Activated CD4-positive, alpha-beta T cell treated with anti-CD3 and anti-CD28 coated beads for 24 hours (primary cell): ENCODE measurements around the gene PTPRD.

ENCODE experiments used
- DNase-seq, 2 donors: peaks; one replicate each; pipeline ENCODE4 v3.0.0-alpha.2; 2020; ENCODE audit warnings: low read depth in 2 of 2

The PTPRD gene

DNA sequence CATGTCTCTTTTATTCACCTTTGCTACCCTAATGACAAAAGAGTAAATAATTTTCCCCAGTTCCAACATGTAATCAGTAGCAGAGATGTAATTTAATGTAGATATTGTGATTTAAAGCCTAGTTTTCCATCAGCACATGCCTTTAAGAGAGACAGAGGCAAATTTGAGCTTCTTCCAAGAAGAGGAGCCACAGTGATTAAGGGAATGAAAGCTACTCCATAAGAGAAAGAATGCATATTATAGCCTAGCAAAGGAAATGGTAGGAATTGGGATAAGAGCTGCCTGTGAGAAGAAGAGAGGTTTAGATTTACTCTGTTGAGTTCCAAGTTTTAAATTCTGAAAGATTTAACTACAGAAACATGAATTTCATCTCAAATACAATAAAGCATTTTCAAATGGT, 2222.2 kb downstream of the PTPRD start:
- no peak for DNase-seq

DNA sequence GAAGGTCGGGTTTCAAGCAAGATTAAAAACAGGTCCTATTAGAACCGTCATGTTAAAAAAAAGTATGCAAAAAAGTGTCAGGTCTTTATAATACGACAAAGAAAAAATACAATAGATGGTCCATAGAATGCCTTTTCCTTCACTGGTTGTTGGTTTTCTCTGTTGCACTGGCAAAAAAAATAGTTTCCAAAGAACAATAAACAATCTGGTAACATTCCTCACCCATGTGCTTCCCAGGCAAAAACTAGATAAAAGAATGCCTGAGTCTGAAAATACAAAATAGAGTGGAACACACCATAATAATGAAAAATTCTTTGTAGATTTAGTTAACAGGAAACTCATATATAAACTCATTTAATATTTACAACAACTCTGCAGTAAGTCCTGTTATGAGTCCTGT, 2223.3 kb downstream of the PTPRD start:
- DNase-seq: no peak

DNA sequence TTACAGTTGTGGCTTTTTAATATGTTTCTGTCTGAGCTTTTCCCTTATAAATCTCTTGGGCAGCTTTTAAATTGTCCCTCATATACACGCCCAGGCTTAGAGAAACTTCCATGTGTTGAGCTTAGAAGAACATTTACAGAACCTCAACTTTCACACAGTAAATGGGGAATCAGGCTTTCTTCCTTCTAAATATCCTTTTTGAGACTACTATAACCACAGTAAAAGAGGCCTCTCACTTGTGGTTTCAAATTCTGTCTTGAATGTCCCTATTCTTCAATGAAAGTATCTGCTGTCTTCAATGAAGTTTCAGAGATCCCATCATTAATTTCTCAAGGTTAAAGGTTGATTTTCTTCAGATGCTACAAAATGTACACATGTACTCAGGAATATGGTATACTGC, 2224.7 kb downstream of the PTPRD start:
- DNase-seq: no peak

DNA sequence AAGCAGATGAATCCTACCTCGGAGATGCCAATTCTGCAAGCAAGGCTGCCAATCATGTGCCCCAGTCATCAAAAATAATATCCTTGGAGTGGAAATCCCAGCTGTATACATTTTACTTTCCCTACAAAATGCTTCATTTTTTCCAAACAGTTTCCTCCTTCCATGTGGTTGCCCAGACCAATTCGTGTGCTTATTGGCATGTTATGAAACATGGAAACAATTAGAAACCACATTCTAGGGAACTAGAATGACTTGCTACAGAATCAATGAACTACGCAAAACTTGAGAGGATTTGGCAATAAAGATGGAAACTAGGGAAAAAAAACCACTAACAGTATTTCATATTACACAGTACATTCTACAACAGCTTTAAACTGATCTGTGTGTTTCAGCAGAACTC, 2228.7 kb downstream of the PTPRD start:
- no peak for DNase-seq

DNA sequence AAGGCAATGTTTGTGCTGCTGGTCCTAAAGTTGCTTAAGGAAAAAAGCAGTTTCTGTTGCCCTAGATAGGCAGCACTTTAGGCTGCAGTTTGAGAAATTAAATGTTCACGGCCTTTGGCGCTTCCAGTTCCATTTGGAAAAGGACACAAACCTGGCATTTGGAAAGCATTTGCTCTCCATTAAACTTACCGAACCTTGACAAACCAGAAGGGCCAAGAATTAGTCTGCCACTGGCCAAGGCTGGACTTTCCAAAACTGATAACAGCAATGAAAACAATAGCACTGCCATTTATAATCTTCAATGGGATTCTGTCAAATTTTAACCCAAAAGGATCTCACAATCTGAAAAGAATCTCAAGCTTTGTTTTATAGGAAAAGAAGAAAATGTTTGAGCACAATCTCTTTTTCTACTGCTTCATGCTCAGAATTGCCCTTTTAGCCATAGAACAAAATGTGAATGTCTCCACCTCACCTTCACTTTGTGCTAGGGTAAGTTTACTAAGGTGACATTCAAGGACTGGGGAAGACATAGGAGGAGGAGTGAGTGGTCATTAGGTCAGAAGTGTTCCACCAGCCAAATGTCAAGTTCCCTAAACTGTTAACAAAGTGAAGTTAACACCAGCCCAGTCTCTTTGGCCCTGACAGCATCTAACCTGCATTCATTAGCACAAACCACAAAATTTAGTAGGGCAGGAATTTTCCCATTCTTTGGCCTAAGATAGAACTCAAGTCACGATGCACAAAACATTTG, 2229.8 kb downstream of the PTPRD start:
- no peak for DNase-seq

DNA sequence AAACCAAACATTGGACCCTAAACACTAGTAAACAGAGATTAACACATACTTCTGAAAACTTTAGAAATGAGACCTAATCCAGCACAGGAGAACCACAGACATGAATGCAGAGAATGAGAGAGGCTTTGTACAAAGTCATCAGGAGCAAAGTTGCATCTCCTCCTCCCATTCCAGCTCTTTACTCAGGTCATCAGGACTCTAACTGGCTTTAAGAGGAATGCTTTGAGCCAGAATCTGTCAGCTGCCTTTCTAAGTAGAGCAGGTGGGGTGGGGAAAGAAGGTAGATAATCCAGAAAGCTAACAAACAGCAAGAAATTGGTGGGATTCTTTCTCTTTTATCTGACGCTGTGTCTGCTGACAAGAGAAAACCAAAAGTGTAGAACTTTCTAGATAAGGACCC, 2230.5 kb downstream of the PTPRD start:
- no peak for DNase-seq

DNA sequence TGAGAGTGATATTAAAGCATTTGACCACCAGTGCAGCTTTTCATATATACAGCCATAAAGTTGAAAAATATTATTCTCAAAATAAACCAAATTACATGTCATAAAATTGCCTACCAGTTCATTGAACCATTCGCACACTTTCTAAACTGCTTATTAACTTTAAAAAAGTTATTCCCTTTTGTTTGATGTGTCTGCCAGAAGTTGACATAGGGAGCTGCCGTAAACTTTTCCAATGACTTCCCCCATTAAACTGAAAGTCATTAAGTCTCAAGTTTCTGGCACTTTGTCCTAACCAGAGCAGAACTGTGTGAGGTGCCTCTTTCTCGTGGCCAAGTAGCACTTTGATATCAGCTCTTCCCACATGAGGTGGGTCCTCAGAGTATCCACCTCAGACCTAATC, 2231.2 kb downstream of the PTPRD start:
- no peak for DNase-seq

DNA sequence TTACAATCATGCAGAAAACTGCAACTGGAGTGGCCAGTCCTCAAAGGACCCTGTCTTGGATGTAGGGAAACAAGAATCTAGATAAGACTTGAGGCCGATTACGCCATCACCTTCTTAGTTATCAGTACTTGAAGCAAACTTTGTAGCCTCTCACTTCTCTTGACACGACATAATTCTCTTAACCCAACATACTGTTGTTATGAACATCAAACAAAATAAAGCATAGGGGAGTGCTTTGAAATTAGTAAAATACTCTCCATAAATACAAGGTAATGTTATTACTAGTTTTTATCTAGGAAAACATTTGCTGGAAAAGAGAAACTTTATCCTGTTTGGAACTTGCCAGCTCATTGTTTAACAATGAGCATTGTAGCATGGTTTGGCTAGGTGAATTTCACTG, 2238.3 kb downstream of the PTPRD start:
- no peak for DNase-seq

DNA sequence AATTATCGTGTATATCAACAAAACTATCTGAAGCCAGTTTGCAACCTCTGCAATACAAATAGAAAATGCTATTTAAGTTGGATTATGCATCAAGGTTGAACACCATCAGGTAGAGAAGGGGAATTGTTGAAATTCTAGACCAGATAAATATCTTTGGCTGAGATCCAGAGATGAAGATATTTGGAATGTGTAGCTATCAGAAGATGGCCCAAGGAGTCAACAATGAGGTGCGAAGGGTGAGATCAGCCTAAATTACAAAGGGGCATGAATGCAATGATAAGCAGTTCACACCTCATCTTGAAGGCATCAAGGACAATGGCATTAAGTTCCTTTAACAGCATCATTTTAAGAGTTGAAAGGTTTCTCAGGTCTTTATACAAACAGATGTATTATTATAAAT, 2241.1 kb downstream of the PTPRD start:
- DNase-seq: no peak

DNA sequence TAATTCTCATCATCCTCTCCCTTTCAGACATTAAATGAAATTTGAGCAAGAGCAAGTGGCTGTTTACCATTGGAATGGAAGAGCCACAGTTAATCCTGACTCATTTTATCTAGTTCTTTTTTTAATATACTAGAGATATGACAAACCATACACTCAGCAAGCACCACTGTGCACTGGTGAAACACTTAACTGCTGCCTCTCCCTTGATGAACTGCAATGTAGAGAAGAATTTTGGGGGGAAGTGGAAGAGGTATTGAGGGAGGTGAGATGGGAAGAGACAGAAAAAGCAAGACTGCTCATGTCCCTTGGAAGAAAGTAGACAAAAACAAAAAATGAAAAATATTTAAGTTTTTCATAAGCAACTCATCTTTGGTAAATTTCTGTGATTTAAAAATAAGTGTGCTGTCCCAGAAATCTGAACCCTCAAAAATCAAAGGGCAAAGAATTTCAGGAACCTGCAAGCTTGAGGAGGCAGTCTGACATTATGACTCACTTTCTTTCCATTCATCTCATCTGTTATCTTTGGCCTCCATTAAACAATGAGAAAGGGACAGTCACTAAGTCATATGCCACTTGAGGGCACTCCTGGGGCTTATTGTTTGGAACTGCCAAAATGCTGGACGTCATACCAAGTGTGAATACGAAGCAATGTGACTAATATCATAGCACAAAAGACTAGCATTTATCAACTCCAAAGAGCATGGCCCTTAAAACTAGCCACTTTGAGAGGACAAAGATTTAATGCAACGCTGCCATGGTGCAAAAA, 2246.5 kb downstream of the PTPRD start:
- no peak for DNase-seq

DNA sequence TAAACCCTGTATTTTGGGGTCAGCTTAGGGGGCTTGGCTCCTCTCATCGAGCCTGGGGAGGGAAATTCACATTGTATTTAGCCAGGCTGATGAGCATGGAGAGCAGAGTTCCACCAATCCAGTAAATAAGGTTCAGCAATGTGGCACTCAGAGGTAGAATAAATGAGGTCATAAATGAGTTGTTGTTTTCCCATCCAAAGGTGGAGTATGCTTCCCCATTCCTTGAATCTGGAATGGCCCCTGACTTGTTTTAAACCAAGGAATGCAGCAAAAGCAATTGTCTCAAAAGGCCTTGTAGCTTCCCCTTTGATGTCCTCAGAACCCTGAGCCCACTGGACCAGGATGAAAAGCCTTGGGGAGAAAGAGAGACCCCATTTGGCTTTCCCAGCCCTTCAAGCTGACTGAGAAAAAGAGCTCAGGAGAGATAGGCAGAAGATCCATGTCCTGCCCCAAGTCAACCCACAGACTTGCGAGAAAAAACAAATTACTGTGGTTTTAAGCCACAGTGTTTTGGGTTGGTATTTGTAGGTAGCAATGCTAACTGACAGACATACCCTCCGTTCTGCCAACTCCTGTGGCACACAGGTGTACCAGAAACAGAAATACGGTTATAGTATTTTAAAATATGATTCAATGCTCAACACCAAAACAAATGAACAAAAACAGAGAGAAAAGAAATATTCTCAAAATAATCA, 2247.2 kb downstream of the PTPRD start:
- DNase-seq: no peak

DNA sequence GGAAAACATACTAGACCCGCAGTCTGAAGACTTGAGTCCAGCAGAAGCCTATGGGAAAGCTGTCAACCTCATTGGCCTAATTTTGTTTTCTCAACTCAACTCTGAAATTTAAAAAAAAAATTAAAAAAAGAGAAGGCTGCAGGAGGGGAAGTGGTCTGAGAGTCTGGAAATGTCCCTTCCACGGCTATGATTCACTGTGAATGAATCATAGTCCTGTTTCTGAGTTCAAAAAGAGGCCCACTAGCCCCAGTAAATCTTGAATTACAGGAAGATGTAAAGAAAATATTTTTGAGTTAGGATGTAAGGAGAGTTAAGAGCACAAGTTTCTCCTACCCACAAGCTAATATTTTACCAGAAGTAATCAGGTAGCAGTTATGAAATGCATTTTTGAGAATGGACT, 2247.8 kb downstream of the PTPRD start:
- DNase-seq: no peak

DNA sequence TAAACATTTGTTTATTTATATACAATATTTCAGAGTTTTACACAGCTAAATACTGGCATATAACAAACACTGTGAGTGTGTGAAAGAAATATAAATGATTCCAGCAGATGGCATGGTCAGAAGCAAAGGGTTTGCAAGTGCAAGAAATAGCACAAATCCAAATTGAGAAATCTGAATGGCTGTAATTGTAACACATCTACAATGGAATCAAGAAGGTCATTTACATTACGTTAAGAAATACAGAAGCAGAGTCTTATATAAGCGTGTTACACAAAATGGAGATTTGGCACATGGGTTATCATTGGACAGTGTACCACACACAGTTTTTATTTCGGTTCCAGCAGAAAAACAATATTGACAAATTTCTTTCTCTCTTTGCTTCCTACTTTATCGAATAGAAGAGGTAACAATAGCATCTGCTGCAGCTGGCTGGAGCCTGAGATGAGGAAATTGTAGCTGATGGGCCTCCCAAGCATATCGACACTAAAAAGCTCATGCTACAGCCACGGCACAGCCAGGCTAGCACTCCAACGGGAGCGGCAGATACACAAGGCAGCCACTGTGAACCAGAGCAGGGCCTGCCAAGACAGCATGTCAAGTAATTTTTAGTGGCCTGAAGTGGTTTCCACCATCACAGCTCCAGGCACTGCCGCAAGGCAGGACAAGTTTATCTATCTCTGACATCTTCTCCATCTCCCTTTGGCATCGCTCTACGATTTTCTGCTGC, 2248.6 kb downstream of the PTPRD start:
- no peak for DNase-seq

DNA sequence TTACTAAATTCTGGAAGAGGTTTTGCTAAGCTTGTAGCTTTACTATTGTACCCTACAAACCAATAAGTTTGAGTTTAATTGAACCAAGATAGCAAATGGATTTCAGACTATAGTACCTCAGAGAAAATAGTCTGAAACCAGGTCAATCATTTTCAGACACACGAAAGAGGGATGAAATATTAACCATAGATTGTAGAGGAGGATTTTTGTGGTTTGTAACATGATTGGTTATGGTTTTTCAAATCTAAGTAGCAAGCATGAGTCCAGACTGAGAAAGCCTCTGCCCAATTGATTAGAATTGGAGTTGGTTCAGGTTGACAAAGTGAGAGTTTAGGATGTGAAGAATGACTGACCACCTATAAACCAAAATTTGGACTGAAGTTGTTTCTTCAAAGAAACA, 2250.6 kb downstream of the PTPRD start:
- DNase-seq: no peak

DNA sequence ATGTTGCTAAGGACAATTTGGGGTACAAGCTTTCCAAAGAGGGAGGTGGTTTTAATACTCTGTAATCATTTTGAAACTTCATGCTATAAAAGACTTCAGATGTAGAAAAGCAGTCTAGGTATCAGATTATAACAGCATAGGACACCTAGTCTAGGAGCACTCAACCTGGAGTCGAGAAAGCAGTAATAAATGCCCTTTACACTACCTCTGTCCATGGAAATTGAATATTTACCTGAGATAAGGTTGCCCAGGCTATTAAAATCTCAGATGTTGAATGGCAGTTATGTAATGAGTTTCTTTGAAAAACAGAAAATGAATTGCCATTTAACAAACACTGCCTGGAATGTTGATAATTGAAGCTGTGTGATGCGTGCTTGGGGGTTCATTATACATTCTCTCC, 2251.4 kb downstream of the PTPRD start:
- DNase-seq: no peak

DNA sequence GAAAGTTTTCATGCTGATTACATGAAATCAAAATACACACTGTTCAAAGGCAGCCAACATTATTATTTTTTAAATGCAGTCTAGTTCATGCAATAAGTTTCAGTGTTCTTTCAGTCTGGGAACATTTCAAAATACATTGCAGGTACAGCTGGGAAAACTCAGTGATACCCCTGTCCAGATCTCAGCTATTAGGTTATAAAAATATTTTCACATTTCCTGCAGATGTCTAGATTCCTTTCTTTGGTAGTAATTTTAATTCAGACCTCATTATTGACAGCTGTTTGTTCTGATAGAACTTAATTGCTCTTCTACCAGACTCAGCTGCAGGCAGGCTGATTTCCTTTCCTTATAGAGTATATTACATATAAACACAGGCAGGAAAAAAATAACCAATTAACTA, 2256.4 kb downstream of the PTPRD start:
- DNase-seq: no peak

DNA sequence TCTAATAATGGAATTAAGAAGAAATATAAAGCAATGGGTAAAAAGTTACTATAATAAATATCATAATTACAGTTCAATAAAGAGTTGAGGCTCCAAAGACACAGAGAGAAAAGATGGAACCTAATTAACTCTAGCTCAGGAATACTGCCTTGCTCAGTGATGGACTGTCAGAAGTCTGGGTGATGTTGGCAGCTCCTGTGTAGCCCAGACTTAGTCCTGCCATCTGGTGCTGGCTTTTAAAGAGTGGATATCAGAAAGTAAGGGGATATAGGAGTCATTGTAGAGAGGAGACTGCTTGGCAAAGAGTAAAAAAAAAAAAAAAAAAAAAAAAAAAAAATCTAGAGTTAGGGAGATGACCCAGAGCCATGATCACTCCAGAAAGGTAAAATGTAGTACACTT, 2261.4 kb downstream of the PTPRD start:
- DNase-seq: no peak

DNA sequence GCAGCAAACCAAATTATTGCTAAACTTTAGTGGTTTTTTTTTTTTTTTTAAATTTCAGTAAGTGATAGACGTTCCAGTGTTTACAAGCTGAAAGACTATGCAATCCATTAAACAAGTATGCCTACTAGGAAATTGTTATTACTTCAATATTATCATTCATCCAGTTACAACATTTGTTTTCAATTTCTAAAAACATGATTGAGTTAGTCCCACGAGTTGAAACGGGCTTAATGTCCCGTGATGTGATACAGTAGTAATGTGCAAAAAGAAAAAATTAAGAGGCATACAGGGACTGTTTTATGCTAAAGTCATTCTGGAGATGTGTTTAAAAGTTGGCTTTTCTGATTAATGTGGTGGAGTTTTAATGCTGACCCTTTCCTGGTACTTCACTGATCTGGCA, 2262.9 kb downstream of the PTPRD start:
- DNase-seq: no peak

DNA sequence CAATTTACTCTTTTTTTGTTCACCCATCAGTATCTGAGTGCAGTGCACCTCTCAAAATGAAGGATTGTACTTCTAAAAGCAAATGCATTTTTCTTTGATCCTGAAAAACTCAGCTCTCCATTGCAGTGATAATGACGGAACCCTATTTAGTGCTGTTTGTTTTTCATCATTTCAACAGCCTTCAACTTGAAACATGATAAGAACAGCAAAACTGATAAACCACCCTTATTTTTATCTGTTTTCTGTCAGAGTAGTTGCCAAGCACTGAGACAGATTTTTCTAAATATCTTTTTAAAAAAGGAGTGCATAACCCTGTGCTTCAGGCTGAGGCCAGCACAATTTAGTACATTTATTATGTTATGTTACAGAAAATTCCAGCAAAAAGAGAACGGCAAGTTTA, 2263.4 kb downstream of the PTPRD start:
- DNase-seq: no peak

DNA sequence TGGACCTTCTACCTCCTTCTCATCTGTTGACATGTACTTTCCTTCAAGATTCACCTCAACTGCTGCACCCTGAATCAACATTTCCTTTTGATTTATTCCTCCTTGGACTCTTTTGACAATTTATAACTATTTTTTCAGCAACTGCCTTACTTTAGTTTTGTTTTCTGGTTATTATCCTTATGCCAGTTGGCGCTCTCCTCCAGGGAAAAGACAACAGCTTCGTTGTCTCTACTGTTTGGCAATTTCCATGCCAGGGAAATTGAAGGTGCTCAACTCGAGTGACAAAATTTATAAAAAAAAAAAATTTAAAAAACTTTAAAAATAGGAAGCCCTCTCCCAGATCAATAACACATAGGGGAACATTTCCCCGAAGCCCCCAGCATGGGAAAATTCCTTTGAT, 2264.0 kb downstream of the PTPRD start:
- no peak for DNase-seq

DNA sequence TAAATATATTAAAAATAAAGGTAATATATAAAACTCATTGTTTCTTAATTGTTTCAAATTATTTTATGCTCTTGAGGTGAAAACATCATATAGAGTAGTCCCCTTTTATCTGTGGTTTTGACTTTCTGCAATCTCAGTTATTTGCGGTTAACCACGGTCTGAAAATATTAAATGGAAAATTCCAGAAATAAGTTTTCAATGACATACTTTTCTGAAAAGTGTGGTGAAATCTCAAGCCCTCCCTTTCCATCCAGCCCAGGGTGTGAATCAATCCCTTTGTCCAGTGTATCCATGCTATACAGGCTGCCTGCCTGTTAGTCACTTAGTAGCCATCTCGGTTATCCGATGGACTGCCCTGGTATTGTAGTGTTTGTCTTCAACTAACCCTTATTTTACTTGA, 2266.5 kb downstream of the PTPRD start:
- no peak for DNase-seq

DNA sequence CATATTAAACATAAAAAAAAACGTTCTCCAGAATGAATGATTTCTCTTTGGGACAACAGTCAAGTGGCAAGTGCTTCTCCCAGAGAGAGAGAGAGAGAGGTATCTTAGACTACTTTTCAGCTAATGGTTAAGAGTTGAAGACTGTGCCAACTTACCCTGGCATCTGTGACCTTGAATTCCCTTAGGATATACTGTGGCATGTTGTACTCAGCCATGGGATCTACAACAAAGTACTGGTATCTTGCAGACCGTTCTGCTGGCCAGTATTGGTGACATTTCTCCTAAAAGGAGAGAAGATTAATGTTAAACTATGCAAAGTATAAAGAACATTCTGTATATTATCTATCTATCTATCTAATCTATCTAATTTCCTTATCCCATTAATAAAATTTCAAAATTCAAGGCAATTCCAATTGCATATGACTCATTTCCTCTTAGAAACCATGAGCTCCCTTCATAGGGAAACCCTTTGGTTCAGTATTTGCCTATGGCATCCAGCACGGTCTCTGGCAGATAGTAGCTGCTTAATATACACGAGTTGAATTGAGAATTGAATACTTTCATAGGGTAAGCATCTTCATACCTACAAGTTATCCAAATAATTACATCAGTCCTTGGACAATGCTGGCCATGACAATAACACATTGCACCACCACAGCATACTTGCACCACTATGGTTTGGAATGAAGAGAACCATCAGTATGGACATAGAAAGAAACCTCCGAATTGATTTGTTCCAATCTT, 2273.9 kb downstream of the PTPRD start:
- DNase-seq: no peak
